Mesenchymal stem cell (in vitro differentiated cells and primary cell): ENCODE results near the gene TCHP.

Source experiments
- DNase-seq: peaks from one replicate; pipeline ENCODE4 v3.0.0-alpha.2; 2013
- H2AFZ ChIP-seq: one replicate; pipeline ENCODE4 v1.6.1; 2013; ENCODE audit warnings: low read depth, mild to moderate bottlenecking, control low read depth, inconsistent platforms, low read length, moderate library complexity
- H2AK5ac ChIP-seq: 2 replicates; pipeline ENCODE4 v1.6.1; 2013; ENCODE audit warnings: low read length, moderate library complexity, mild to moderate bottlenecking, inconsistent platforms; ENCODE audit not compliant: severe bottlenecking
- H2BK120ac ChIP-seq: one replicate; pipeline ENCODE4 v1.6.1; 2013; ENCODE audit warnings: low read depth, mild to moderate bottlenecking, inconsistent platforms, low read length, moderate library complexity
- H2BK12ac ChIP-seq, 2 experiments: one replicate each; pipeline ENCODE4 v1.6.1; 2013; ENCODE audit warnings: inconsistent platforms in 2 of 2, low read length in 2 of 2, mild to moderate bottlenecking in 2 of 2, moderate library complexity in 2 of 2, control low read depth in 1 of 2
- H2BK15ac ChIP-seq: one replicate; pipeline ENCODE4 v1.6.1; 2013; ENCODE audit warnings: mild to moderate bottlenecking, low read depth, inconsistent platforms; ENCODE audit not compliant: poor library complexity, severe bottlenecking
- H2BK5ac ChIP-seq: 2 replicates; pipeline ENCODE4 v1.6.1; 2013; ENCODE audit warnings: low read depth, mild to moderate bottlenecking, low read length, control low read depth, inconsistent platforms; ENCODE audit not compliant: poor library complexity, severe bottlenecking
- H3K14ac ChIP-seq, 2 experiments: one replicate each; pipeline ENCODE4 v1.6.1; 2013; ENCODE audit warnings: inconsistent platforms in 2 of 2, low read length in 2 of 2, control low read depth in 1 of 2, mild to moderate bottlenecking in 1 of 2, moderate library complexity in 1 of 2
- H3K18ac ChIP-seq, 2 experiments: one replicate each; pipeline ENCODE4 v1.6.1; 2013; ENCODE audit warnings: inconsistent platforms in 2 of 2, low read length in 2 of 2, control low read depth in 1 of 2, low read depth in 1 of 2, mild to moderate bottlenecking in 1 of 2
- H3K23ac ChIP-seq, 2 experiments: one replicate each; pipeline ENCODE4 v1.6.1; 2013; ENCODE audit warnings: inconsistent platforms in 2 of 2, low read length in 2 of 2, mild to moderate bottlenecking in 2 of 2, moderate library complexity in 2 of 2, control low read depth in 1 of 2
- H3K27ac ChIP-seq: 2 replicates; pipeline ENCODE4 v1.5.1; 2013; ENCODE audit warnings: mild to moderate bottlenecking, moderate library complexity, low read length, control low read depth, inconsistent platforms; ENCODE audit not compliant: poor library complexity, severe bottlenecking
- H3K27me3 ChIP-seq, 2 experiments: 2 replicates each; pipeline versions ENCODE4 v1.6.1 to v1.7.0; 2013; ENCODE audit warnings: low read length in 2 of 2, mild to moderate bottlenecking in 2 of 2, moderate library complexity in 2 of 2, control low read depth in 1 of 2, inconsistent platforms in 1 of 2; ENCODE audit not compliant: control insufficient read depth in 1 of 2, insufficient read depth in 1 of 2
- H3K36me3 ChIP-seq, 2 experiments: 2 replicates each; pipeline versions ENCODE4 v1.6.1 to v1.7.0; 2013; ENCODE audit warnings: low read length in 2 of 2, control low read depth in 1 of 2, inconsistent platforms in 1 of 2, low read depth in 1 of 2, mild to moderate bottlenecking in 1 of 2; ENCODE audit not compliant: insufficient read depth in 2 of 2, control insufficient read depth in 1 of 2
- H3K4ac ChIP-seq, 2 experiments: one replicate each; pipeline ENCODE4 v1.6.1; 2013; ENCODE audit warnings: inconsistent platforms in 2 of 2, low read length in 2 of 2, mild to moderate bottlenecking in 2 of 2, moderate library complexity in 2 of 2, control low read depth in 1 of 2, low read depth in 1 of 2
- H3K4me1 ChIP-seq: 2 replicates; pipeline ENCODE4 v1.6.1; 2013; ENCODE audit warnings: low read depth, low read length, control low read depth; ENCODE audit not compliant: control insufficient read depth, insufficient read depth
- H3K4me2 ChIP-seq: 2 replicates; pipeline ENCODE4 v1.6.1; 2013; ENCODE audit warnings: low read length, mild to moderate bottlenecking, inconsistent platforms; ENCODE audit not compliant: poor library complexity, severe bottlenecking
- H3K4me3 ChIP-seq, 2 experiments: 2 replicates each; pipeline versions ENCODE4 v1.5.1 to v1.7.0; 2013; ENCODE audit warnings: low read length in 2 of 2, mild to moderate bottlenecking in 2 of 2, control low read depth in 1 of 2, low read depth in 1 of 2; ENCODE audit not compliant: insufficient read depth in 1 of 2
- H3K79me1 ChIP-seq: replicated peaks from 2 replicates; pipeline ENCODE4 v1.6.1; 2013; ENCODE audit warnings: mild to moderate bottlenecking, control low read depth, low read length, inconsistent platforms; ENCODE audit not compliant: poor library complexity, severe bottlenecking
- H3K9ac ChIP-seq: 2 replicates; pipeline ENCODE4 v1.7.0; 2013; ENCODE audit warnings: mild to moderate bottlenecking, low read length, moderate library complexity
- H3K9me3 ChIP-seq: 2 replicates; pipeline ENCODE4 v1.7.0; 2013; ENCODE audit warnings: mild to moderate bottlenecking, low read length; ENCODE audit not compliant: control insufficient read depth
- H4K8ac ChIP-seq: one replicate; pipeline ENCODE4 v1.6.1; 2013; ENCODE audit warnings: inconsistent platforms, mild to moderate bottlenecking, low read length, moderate library complexity
- H4K91ac ChIP-seq: one replicate; pipeline ENCODE4 v1.6.1; 2013; ENCODE audit warnings: mild to moderate bottlenecking, low read length, inconsistent platforms
- WGBS: methylation state at CpG from one replicate; pipeline ENCODE4 v1.1.7; 2013; ENCODE audit warnings: mixed read lengths; 5-methylcytosine and 5-hydroxymethylcytosine counted together

TCHP gene

DNA sequence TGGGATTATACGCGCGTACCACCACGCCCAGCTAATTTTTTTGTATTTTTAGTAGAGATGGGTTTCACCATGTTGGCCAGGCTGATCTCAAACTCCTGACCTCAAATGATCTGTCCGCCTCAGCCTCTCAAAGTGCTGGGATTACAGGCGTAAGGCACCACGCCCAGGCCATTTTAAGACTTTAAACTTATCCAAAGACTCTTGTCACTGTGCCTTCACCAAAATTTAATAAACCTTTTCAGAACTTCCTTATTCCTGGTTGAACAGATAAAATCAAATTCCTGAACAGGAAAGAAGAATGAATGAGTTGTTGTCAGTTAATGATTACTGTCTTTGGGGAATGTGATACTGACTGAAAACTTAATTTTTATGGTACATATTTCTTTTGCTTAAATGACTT is 58.3 kb downstream of the TCHP start:
- Histone ChIP-seq H3K79me1 (peaks cover 10% of the 10 kb centered on the region), H3K9me3 (no peaks in the 10 kb centered on the region), H4K8ac (no peak overlapping the region), H3K4ac (no peak overlapping the region), H3K4me2 (no peak overlapping the region), H2BK5ac (no peak overlapping the region), H2BK12ac (no peak overlapping the region), H2AK5ac (no peak overlapping the region), H3K4me1 (peaks cover 4% of the 10 kb centered on the region), H4K91ac (no peak overlapping the region), H3K36me3 (peaks cover 17 to 63% of the 10 kb centered on the region in 2 experiments), H3K23ac (no peak overlapping the region), H3K27ac (no peak overlapping the region), H3K18ac (no peak overlapping the region), H2BK120ac (no peak overlapping the region), H3K4me3 (no peak overlapping the region), H2BK15ac (no peak overlapping the region), H3K9ac (no peak overlapping the region), H2AFZ (no peak overlapping the region), H3K14ac (no peak overlapping the region), H3K27me3 (no peaks in the 10 kb centered on the region)
- WGBS, result 100% methylated on average over 7 of the region's 7 CpGs
- DNase-seq, result no peak

DNA sequence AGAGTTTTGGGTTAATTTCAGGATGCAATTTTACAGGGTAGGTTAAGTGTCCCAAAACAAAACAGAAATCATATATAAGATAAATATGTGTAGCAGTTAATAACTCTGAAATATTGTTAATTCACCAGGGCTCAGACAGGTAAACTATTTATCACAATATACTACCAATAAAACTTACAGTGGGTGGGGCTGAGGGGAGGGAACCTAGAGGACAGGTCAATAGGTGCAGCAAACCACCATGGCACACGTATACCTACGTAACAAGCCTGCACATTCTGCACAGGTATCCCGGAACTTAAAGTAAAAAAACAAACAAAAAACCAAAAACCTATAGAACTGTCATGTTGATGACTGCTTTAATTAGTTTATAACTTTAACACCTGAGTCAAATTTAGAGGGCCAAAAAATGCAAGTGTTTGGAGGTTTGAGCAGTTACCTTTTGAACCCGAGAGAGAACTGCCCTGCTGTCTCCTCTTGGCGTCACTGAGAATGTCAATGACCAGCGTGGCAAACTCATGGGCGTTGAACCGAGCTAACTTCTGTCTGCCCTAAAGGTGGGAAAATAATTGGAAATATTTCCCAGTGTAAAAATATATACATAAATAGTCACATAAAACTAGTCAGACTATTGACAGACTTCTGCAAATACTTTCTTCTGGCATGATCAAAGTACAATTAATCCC is 59.5 kb downstream of the TCHP start:
- Histone ChIP-seq H3K9me3 (no peaks in the 10 kb centered on the region), H2AFZ (no peak overlapping the region), H2BK12ac (no peak overlapping the region), H3K4ac (no peak overlapping the region), H3K27me3 (no peaks in the 10 kb centered on the region), H3K27ac (no peak overlapping the region), H3K79me1 (peaks cover 9% of the 10 kb centered on the region), H4K91ac (no peak overlapping the region), H3K4me1 (peaks cover 4% of the 10 kb centered on the region), H3K14ac (no peak overlapping the region), H2BK120ac (no peak overlapping the region), H2BK5ac (no peak overlapping the region), H3K36me3 (peaks cover 22 to 60% of the 10 kb centered on the region in 2 experiments), H3K23ac (no peak overlapping the region), H3K9ac (no peak overlapping the region), H3K4me2 (no peak overlapping the region), H3K18ac (no peak overlapping the region), H2BK15ac (no peak overlapping the region), H3K4me3 (no peak overlapping the region), H2AK5ac (no peak overlapping the region), H4K8ac (no peak overlapping the region)
- 100% methylated on average over 1 of the region's 8 CpGs for WGBS
- DNase-seq, result no peak

DNA sequence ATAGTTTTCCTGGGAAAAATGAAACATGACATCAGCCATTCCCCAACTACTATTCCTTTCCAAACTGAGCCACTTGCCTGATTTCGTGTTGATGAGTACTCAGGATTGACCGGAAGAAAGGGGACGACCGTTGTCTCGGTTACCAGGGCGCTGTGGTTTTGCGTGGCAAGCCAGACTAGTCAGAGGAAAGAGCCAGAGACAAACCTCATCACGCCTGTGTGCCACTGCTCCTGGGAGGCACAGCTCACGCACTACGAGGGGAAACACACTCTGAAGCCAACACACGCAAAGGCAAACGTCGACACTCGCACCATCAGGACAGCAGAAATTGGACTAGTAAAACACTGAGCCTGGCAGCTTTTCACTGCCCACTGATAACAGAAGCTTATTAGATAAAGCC is 61.1 kb downstream of the TCHP start:
- Histone ChIP-seq H2BK120ac (no peak overlapping the region), H3K23ac (no peak overlapping the region), H3K27me3 (no peaks in the 10 kb centered on the region), H2BK12ac (no peak overlapping the region), H4K91ac (no peak overlapping the region), H3K9me3 (no peaks in the 10 kb centered on the region), H3K27ac (no peak overlapping the region), H3K9ac (no peak overlapping the region), H3K79me1 (peaks cover 13% of the 10 kb centered on the region), H2AFZ (no peak overlapping the region), H3K4me2 (no peak overlapping the region), H2BK5ac (no peak overlapping the region), H3K4ac (no peak overlapping the region), H3K14ac (no peak overlapping the region), H4K8ac (no peak overlapping the region), H3K4me3 (no peak overlapping the region), H3K36me3 (peaks cover 28 to 65% of the 10 kb centered on the region in 2 experiments), H2AK5ac (no peak overlapping the region), H2BK15ac (no peak overlapping the region), H3K4me1 (peaks cover 4% of the 10 kb centered on the region), H3K18ac (no peak overlapping the region)
- 94% methylated on average over 14 of the region's 14 CpGs for WGBS
- no peak for DNase-seq

DNA sequence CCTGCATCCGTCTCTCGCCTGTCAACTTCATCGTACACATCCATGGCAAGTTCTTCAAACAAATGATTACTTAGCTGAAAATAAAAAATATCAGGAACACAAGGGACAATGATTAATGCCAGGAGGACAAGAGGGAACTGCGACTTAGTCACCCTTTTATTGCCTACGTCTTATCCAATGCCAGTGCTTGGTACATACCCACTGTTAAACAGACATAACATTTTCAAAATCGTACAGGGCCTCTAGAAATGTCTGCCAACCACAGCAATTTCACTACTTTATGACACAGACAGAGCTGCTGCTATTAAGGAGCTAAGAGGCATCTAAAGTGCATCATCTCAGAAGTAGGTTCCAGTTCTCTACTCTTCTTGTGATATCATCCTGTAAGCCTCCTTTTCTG is 61.5 kb downstream of the TCHP start:
- no peak for DNase-seq
- Histone ChIP-seq H2BK120ac (no peak overlapping the region), H3K36me3 (peaks cover 28 to 63% of the 10 kb centered on the region in 2 experiments), H3K23ac (no peak overlapping the region), H3K27me3 (no peaks in the 10 kb centered on the region), H2BK15ac (no peak overlapping the region), H2BK12ac (no peak overlapping the region), H3K4me2 (no peak overlapping the region), H4K8ac (no peak overlapping the region), H3K9ac (no peak overlapping the region), H3K4me1 (peaks cover 4% of the 10 kb centered on the region), H3K4me3 (no peak overlapping the region), H4K91ac (no peak overlapping the region), H2AFZ (no peak overlapping the region), H3K27ac (no peak overlapping the region), H2BK5ac (no peak overlapping the region), H3K4ac (no peak overlapping the region), H3K79me1 (peaks cover 13% of the 10 kb centered on the region), H2AK5ac (no peak overlapping the region), H3K9me3 (no peaks in the 10 kb centered on the region), H3K18ac (no peak overlapping the region), H3K14ac (no peak overlapping the region)
- 90% methylated on average over 6 of the region's 6 CpGs for WGBS
